Mucosa of descending colon (tissue), 3 donors: ENCODE data around the gene SCN3A. TPM values are rescaled to one million over a fixed set of nuclear protein-coding genes. Genes with fewer than 3 reads are reported as not detected.
A peak's percentile ranks its signal among the peaks of the same experiment; 100 is the strongest.

Experiments
- ATAC-seq: fragments of 200-7000 bp; cut with Tn5 transposase; one replicate; pipeline ENCODE4 v1.9.1; 2020; ENCODE audit warnings: mild to moderate bottlenecking, moderate library complexity
- DNase-seq, 3 donors: peaks; one replicate each; pipeline ENCODE4 v3.0.0-alpha.2; 2020
- H3K36me3 ChIP-seq: fragments of 200-600 bp; one replicate; pipeline ENCODE4 v1.8.0; 2021; ENCODE audit warnings: low read depth, mild to moderate bottlenecking
- H3K4me1 ChIP-seq: fragments of 200-600 bp; one replicate; pipeline ENCODE4 v1.8.0; 2021; ENCODE audit warnings: low read depth, mild to moderate bottlenecking
- H3K4me3 ChIP-seq: fragments of 200-600 bp; one replicate; pipeline ENCODE4 v1.8.0; 2021; ENCODE audit warnings: mild to moderate bottlenecking
- H3K9me3 ChIP-seq: fragments of 200-600 bp; one replicate; pipeline ENCODE4 v1.8.0; 2021; ENCODE audit warnings: mild to moderate bottlenecking
- intact Hi-C, 2 donors: fragments of 100-400 bp; cut with DNase I in 1 of 2; cut with micrococcal nuclease in 1 of 2; formaldehyde crosslinking; loops; one replicate each; pipeline versions ENCODE4 v1.11.0 to v1.11.1; 2022; cut with DNase I, micrococcal nuclease
- long read RNA-seq, 2 donors: library from polyadenylated mRNA; unstranded; transcript quantifications; one replicate each; pipeline ENCODE4 v2.0.0, GENCODE V29; 2019 to 2021
- total RNA-seq, 3 donors: library from RNA; stranded (reverse); fragmentation: NEBNext Ultra II Directional in 2 of 3; extraction: Animal tissue kit (Norgen Biotek cat#: 25700) in 2 of 3; gene quantifications; one replicate each; pipeline versions ENCODE4 v1.2.1 to v1.2.4, GENCODE V29; 2021 to 2023
- TF ChIP-seq, protein P1 (sequence below): fragments of 200-600 bp; IDR thresholded peaks from one replicate; pipeline ENCODE4 v1.8.0; 2022; ENCODE audit warnings: antibody characterized with exemption, mild to moderate bottlenecking
- donor health status: DM: no; HTN: no; CAD: no; lungs with moderate emphysema.
- donor health status: DM: no; HTN: no; CAD: no.
- donor health status: DM: no; HTN: yes; CAD: no.

SCN3A gene
- 1 to 10 TPM; 1.1 to 2.6 (median 2.1) TPM for total RNA-seq
- long read RNA-seq, donor 1, partial matches to known transcripts, result 0 of 2 reads
- long read RNA-seq, donor 1, other reads (novel, unspliced or antisense), result 2 of 2 reads
- long read RNA-seq, donor 2, result 0 reads

DNA sequence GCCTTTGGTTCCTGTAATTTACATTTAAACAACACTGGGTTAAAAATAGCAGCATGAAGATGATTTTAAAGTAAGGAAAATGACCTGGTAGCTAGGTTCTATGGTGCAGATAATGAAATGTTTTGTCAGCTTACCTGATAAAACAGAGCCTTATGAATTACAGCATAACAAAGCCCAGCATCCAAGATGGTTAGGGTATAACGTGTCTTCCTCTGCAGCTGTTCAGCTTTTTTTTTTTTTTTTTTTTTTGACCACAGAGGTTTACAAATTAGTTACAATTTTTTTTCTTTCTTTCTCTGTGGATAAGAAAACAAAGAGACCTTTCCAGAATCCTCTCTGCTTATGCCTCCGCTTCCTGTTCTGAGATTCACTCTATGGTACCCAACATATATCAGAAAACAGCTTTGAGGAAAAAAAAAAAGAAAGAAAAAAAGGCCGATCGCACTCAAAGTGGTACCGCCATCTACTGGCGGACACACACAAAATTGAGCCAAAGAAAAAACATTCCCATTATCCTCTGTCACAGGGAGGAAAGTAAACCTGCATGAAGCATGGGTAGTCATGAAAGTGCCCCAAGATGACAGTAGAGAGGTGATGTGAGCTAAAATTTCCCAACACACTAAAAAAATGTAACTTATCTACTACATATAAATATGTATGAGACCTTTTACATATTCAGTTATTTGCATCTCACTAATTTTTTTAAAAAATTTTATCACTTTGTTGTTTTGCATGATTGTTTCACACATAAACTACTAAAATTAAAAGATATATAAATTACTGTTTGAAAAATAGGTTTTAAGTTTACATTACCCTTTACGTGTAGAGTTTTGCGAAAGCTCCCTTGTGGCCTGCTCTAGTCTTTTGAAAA is at the start of gene SCN3A:
Gene SCN3A (minus strand): TSS at position 362 of the 871 bp plus-strand sequence. CDS start 27,656 bp downstream, outside the sequence.
- H3K36me3 ChIP-seq, result no peaks in the 10 kb centered on the region
- DNase-seq (peak in 2 of 3 donors; percentile 16 to 47), ATAC-seq (peak; percentile 48)
- no peak within 1 kb of the TSS for H3K4me3 ChIP-seq
- no peaks in the 10 kb centered on the region for H3K4me1 ChIP-seq
- intact Hi-C loops, result no loop called here
- TF ChIP-seq, protein P1, sequence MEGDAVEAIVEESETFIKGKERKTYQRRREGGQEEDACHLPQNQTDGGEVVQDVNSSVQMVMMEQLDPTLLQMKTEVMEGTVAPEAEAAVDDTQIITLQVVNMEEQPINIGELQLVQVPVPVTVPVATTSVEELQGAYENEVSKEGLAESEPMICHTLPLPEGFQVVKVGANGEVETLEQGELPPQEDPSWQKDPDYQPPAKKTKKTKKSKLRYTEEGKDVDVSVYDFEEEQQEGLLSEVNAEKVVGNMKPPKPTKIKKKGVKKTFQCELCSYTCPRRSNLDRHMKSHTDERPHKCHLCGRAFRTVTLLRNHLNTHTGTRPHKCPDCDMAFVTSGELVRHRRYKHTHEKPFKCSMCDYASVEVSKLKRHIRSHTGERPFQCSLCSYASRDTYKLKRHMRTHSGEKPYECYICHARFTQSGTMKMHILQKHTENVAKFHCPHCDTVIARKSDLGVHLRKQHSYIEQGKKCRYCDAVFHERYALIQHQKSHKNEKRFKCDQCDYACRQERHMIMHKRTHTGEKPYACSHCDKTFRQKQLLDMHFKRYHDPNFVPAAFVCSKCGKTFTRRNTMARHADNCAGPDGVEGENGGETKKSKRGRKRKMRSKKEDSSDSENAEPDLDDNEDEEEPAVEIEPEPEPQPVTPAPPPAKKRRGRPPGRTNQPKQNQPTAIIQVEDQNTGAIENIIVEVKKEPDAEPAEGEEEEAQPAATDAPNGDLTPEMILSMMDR, result peak; percentile 33
- no peaks in the 10 kb centered on the region for H3K9me3 ChIP-seq

DNA sequence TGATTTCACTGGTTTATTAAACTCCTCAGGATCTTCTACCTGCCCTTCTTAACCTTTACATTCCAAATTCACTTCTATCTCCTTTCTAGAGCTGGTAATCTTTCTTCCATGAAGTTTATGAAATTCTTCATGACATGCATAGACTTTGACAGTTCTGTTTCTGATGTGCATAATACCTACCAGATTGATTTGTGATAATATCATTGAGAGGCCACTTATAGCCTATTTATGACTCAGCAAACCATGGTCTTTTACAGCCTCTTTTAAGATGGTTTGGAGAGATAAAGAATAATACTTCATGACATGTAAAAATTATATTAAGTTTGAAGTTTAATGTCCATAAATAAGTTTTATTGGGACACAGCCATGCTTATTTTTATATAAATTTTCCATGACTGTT is 49.3 kb upstream of the SCN3A start:
- no peak overlapping the region for H3K4me3 ChIP-seq
- TF ChIP-seq, protein P1, result no peak
- no peaks in the 10 kb centered on the region for H3K4me1 ChIP-seq
- intact Hi-C loops, result no loop called here
- DNase-seq (no peak), ATAC-seq (no peak)
- no peaks in the 10 kb centered on the region for H3K9me3 ChIP-seq
- H3K36me3 ChIP-seq, result no peaks in the 10 kb centered on the region

DNA sequence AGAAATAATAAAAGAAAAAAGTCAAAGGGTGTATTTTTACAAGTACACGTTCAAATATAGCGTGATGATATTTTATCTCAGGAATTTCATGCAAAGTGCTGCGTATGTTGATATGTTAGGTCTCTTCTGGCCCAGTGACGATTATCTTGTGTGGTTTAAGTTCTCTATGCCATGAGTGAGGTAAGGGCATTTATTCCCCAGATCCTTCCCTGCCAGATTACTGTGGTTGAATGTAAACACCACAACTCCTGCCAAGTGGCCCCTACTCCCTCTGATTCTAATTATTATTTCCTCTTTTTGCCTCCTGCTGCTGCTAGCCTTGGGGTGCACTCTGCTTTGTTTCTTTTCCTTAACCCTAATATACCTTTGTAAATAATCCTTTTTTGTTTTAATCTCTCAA is 47.5 kb upstream of the SCN3A start:
- TF ChIP-seq, protein P1, result no peak
- Histone ChIP-seq H3K9me3 (no peaks in the 10 kb centered on the region), H3K4me3 (no peak overlapping the region), H3K36me3 (no peaks in the 10 kb centered on the region), H3K4me1 (no peaks in the 10 kb centered on the region)
- ATAC-seq (no peak), DNase-seq (no peak)
- intact Hi-C loops, result no loop called here

- no peak for ATAC-seq
- intact Hi-C loops, result no loop called here
These were observed 44.4 kb upstream of the SCN3A start for GRCh38 chr2:165248238-165248637.

DNA sequence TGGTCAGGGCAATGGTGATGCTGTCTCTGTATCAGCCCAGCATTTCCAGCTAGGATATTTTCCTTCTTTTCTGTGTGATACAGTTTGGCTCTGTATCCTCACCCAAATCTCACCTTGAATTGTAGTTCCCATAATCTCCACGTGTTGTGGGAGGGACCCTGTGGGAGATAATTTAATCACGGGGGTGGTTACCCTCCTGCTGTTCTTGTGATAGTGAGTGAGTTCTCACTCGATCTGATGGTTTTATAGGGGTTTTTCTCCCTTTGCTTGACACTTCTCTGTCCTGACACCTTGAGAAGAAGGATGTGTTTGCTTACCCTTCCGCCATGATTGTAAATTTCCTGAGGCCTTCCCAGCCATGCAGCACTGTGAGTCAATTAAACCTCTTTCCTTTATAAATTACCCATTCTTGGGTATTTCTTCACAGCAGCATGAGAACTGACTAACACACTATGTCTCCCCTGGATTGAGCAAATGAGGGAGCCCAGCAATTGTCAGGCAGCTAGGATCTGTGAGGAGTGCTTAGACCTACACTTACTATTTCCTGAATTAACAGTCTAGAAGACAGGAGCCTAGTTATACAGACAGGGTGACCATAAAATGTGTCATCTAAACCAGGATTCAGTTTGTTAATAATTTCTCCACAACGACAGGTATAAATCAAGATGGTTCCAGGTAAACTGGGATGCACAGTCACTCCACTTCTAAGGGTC is 41.4 kb upstream of the SCN3A start:
- H3K4me3 ChIP-seq, result no peak overlapping the region
- H3K9me3 ChIP-seq, result no peaks in the 10 kb centered on the region
- ATAC-seq, result no peak
- TF ChIP-seq, protein P1, result no peak
- no peaks in the 10 kb centered on the region for H3K36me3 ChIP-seq
- intact Hi-C loops, result no loop called here
- no peak for DNase-seq
- no peaks in the 10 kb centered on the region for H3K4me1 ChIP-seq

More at GRCh38 chr2:165248238-165248637, 44.4 kb upstream of the SCN3A start:
- Histone ChIP-seq H3K4me3 (no peak overlapping the region), H3K9me3 (no peaks in the 10 kb centered on the region), H3K4me1 (no peaks in the 10 kb centered on the region), H3K36me3 (no peaks in the 10 kb centered on the region)
- TF ChIP-seq, protein P1, result no peak
- DNase-seq, result no peak
